ENCODE measurements around the gene FURIN.
"Not testable (repeated sequence)": the region's sequence is repeated elsewhere in the genome, so short reads cannot be mapped to it uniquely, and the experiment has no call there.

Gene FURIN

GRCh38 chr15:90906181-90906849, 37.9 kb downstream of the FURIN start:
- Histone ChIP-seq H3K4me1 (ENCODE audit: insufficient read depth, insufficient read length) (peaks cover 6% of the 10 kb centered on the region), H3K4me3 (ENCODE audit: insufficient read length, low read depth) (no peak overlapping the region), H3K9me3 (ENCODE audit: insufficient read depth, low read length) (no peaks in the 10 kb centered on the region), H3K36me3 (ENCODE audit: insufficient read depth, insufficient read length, low read length) (peaks cover 34% of the 10 kb centered on the region), H3K27me3 (ENCODE audit: insufficient read depth, insufficient read length) (peaks cover 18% of the 10 kb centered on the region), H3K9ac (ENCODE audit: insufficient read length, low read depth) (no peak overlapping the region)
- no peak for DNase-seq (ENCODE audit: low read depth, low spot score)
- TF ChIP-seq YY1 (IDR thresholded peaks at IDR 0.05; ENCODE audit: insufficient read depth, insufficient read length) (no peak), SUZ12 (IDR thresholded peaks at IDR 0.05; ENCODE audit: extremely low read depth, insufficient read depth, insufficient read length) (no peak), ZNF274 (IDR thresholded peaks at IDR 0.05; ENCODE audit: low read depth, low read length) (no peak)

GRCh38 chr15:90907051-90907660, 38.8 kb downstream of the FURIN start:
- no peak overlapping the region for H3K4me3 ChIP-seq (ENCODE audit: insufficient read length, low read depth)
- no peaks in the 10 kb centered on the region for H3K9me3 ChIP-seq (ENCODE audit: insufficient read depth, low read length)
- H3K27me3 ChIP-seq (ENCODE audit: insufficient read depth, insufficient read length): peaks cover 16% of the 10 kb centered on the region
- peaks cover 41% of the 10 kb centered on the region for H3K36me3 ChIP-seq (ENCODE audit: insufficient read depth, insufficient read length, low read length)
- DNase-seq (ENCODE audit: low read depth, low spot score): no peak
- H3K4me1 ChIP-seq (ENCODE audit: insufficient read depth, insufficient read length): peaks cover 3% of the 10 kb centered on the region
- no peak for TF ChIP-seq ZNF274 (IDR thresholded peaks at IDR 0.05; ENCODE audit: low read depth, low read length)
- TF ChIP-seq SUZ12 (IDR thresholded peaks at IDR 0.05; ENCODE audit: extremely low read depth, insufficient read depth, insufficient read length): no peak
- TF ChIP-seq YY1 (IDR thresholded peaks at IDR 0.05; ENCODE audit: insufficient read depth, insufficient read length): no peak
- no peak overlapping the region for H3K9ac ChIP-seq (ENCODE audit: insufficient read length, low read depth)

GRCh38 chr15:90907838-90908507, 39.6 kb downstream of the FURIN start:
- no peak for DNase-seq (ENCODE audit: low read depth, low spot score)
- H3K9me3 ChIP-seq (ENCODE audit: insufficient read depth, low read length): no peaks in the 10 kb centered on the region
- peaks cover 3% of the 10 kb centered on the region for H3K4me1 ChIP-seq (ENCODE audit: insufficient read depth, insufficient read length)
- H3K4me3 ChIP-seq (ENCODE audit: insufficient read length, low read depth): no peak overlapping the region
- no peak overlapping the region for H3K9ac ChIP-seq (ENCODE audit: insufficient read length, low read depth)
- no peak for TF ChIP-seq YY1 (IDR thresholded peaks at IDR 0.05; ENCODE audit: insufficient read depth, insufficient read length)
- no peak for TF ChIP-seq SUZ12 (IDR thresholded peaks at IDR 0.05; ENCODE audit: extremely low read depth, insufficient read depth, insufficient read length)
- peaks cover 15% of the 10 kb centered on the region for H3K27me3 ChIP-seq (ENCODE audit: insufficient read depth, insufficient read length)
- H3K36me3 ChIP-seq (ENCODE audit: insufficient read depth, insufficient read length, low read length): peaks cover 49% of the 10 kb centered on the region

GRCh38 chr15:90909449-90909848, 41.1 kb downstream of the FURIN start:
- H3K4me1 ChIP-seq (ENCODE audit: insufficient read depth, insufficient read length); H3K27me3 ChIP-seq (ENCODE audit: insufficient read depth, insufficient read length); H3K9me3 ChIP-seq (ENCODE audit: insufficient read depth, low read length); H3K9ac ChIP-seq (ENCODE audit: insufficient read length, low read depth); H3K4me3 ChIP-seq (ENCODE audit: insufficient read length, low read depth); DNase-seq (ENCODE audit: low read depth, low spot score): not testable (repeated sequence)
- H3K36me3 ChIP-seq (ENCODE audit: insufficient read depth, insufficient read length, low read length): peaks cover 61% of the 10 kb centered on the region

GRCh38 chr15:90909976-90910375, 41.6 kb downstream of the FURIN start:
- no peaks in the 10 kb centered on the region for H3K4me1 ChIP-seq (ENCODE audit: insufficient read depth, insufficient read length)
- no peak for DNase-seq (ENCODE audit: low read depth, low spot score)
- H3K9ac ChIP-seq (ENCODE audit: insufficient read length, low read depth): no peak overlapping the region
- no peaks in the 10 kb centered on the region for H3K9me3 ChIP-seq (ENCODE audit: insufficient read depth, low read length)
- no peak overlapping the region for H3K4me3 ChIP-seq (ENCODE audit: insufficient read length, low read depth)
- TF ChIP-seq ZNF274 (IDR thresholded peaks at IDR 0.05; ENCODE audit: low read depth, low read length): no peak
- TF ChIP-seq SUZ12 (IDR thresholded peaks at IDR 0.05; ENCODE audit: extremely low read depth, insufficient read depth, insufficient read length): no peak
- no peak for TF ChIP-seq YY1 (IDR thresholded peaks at IDR 0.05; ENCODE audit: insufficient read depth, insufficient read length)
- H3K27me3 ChIP-seq (ENCODE audit: insufficient read depth, insufficient read length): no peaks in the 10 kb centered on the region
- peaks cover 61% of the 10 kb centered on the region for H3K36me3 ChIP-seq (ENCODE audit: insufficient read depth, insufficient read length, low read length)

GRCh38 chr15:90910441-90911301, 42.3 kb downstream of the FURIN start:
- TF ChIP-seq SUZ12 (IDR thresholded peaks at IDR 0.05; ENCODE audit: extremely low read depth, insufficient read depth, insufficient read length) (no peak), ZNF274 (IDR thresholded peaks at IDR 0.05; ENCODE audit: low read depth, low read length) (no peak), YY1 (IDR thresholded peaks at IDR 0.05; ENCODE audit: insufficient read depth, insufficient read length) (no peak)
- DNase-seq (ENCODE audit: low read depth, low spot score): no peak
- peaks cover 3% of the 10 kb centered on the region for H3K4me1 ChIP-seq (ENCODE audit: insufficient read depth, insufficient read length)
- H3K4me3 ChIP-seq (ENCODE audit: insufficient read length, low read depth): no peak overlapping the region
- H3K9ac ChIP-seq (ENCODE audit: insufficient read length, low read depth): no peak overlapping the region
- no peaks in the 10 kb centered on the region for H3K27me3 ChIP-seq (ENCODE audit: insufficient read depth, insufficient read length)
- H3K9me3 ChIP-seq (ENCODE audit: insufficient read depth, low read length): no peaks in the 10 kb centered on the region
- peaks cover 57% of the 10 kb centered on the region for H3K36me3 ChIP-seq (ENCODE audit: insufficient read depth, insufficient read length, low read length)

- H3K9me3 ChIP-seq (ENCODE audit: insufficient read depth, low read length): no peaks in the 10 kb centered on the region
- DNase-seq (ENCODE audit: low read depth, low spot score): no peak
- peaks cover 9% of the 10 kb centered on the region for H3K4me1 ChIP-seq (ENCODE audit: insufficient read depth, insufficient read length)
- no peak overlapping the region for H3K4me3 ChIP-seq (ENCODE audit: insufficient read length, low read depth)
- H3K27me3 ChIP-seq (ENCODE audit: insufficient read depth, insufficient read length): no peaks in the 10 kb centered on the region
- no peak overlapping the region for H3K9ac ChIP-seq (ENCODE audit: insufficient read length, low read depth)
- TF ChIP-seq SUZ12 (IDR thresholded peaks at IDR 0.05; ENCODE audit: extremely low read depth, insufficient read depth, insufficient read length) (no peak), YY1 (IDR thresholded peaks at IDR 0.05; ENCODE audit: insufficient read depth, insufficient read length) (no peak), ZNF274 (IDR thresholded peaks at IDR 0.05; ENCODE audit: low read depth, low read length) (no peak)
- peaks cover 51% of the 10 kb centered on the region for H3K36me3 ChIP-seq (ENCODE audit: insufficient read depth, insufficient read length, low read length)
Measured at GRCh38 chr15:90911302-90911623, 42.9 kb downstream of the FURIN start.

All from NT2/D1 (cell line).